Measurements from ENCODE around the gene USP14.

GRCh38 chr18:248053-248452 is 89.7 kb downstream of the USP14 start:
- TF ChIP-seq CTCF (IDR thresholded peaks at IDR 0.05; ENCODE audit: borderline replicate concordance, extremely low read depth, low read length, poor library complexity, severe bottlenecking) (no peak), EZH2 (IDR thresholded peaks at IDR 0.05; ENCODE audit: borderline replicate concordance, low read depth, low read length, severe bottlenecking) (no peak)

Measured in DND-41 (cell line).